ENCODE data around the gene CCDC134.
A peak's percentile ranks its signal among the peaks of the same experiment; 100 is the strongest.

The CCDC134 gene

DNA sequence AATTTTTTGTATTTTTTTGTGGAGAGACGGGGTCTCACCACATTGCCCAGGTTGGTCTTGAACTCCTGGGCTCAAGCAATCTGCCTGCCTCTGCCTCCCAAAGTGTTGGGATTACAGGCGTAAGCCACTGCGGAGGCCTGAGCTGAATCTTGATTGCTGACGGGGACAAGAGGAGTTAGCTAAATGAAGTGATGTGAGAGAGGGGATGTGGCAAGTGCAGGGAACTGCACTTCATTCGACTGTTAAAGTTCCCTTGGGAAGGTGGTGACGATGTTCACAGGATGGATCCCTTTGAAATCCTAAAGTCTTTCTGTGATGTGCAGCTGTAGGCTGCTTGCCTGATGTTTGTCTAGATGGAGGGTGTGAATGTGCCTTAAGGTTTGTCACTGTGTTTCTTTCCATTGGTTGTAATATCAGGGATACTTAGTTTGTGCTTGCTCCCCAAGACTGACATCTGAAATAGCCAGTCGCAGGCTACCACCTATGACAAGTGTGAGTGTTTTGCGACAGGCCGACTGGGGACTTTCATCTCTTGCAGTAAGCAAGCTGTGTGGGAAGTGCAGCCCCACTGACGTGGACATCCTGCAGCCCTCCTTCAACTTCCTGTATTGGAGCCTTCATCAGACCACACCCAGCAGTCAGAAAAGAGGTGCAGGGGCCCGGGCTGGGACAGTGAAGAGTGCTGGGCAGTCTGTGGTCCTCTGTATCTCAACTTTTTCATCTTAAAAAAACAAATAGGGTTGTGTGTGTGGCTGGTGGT lies 19.6 kb upstream of the CCDC134 start:
- no peak overlapping the region for H4K12ac ChIP-seq (ENCODE audit: low read depth, low read length)
- no peak overlapping the region for H4K8ac ChIP-seq (ENCODE audit: low read depth, low read length)
- H3K79me2 ChIP-seq (ENCODE audit: control insufficient read depth, insufficient read depth, low read length, poor library complexity): no peaks in the 10 kb centered on the region
- H3K18ac ChIP-seq (ENCODE audit: low read length): no peak overlapping the region
- DNase-seq: peak; percentile 26 to 42
- no peak overlapping the region for H2AK5ac ChIP-seq (ENCODE audit: low read length)
- no peak overlapping the region for H4K91ac ChIP-seq (ENCODE audit: low read depth, low read length)
- no peak overlapping the region for H3K4me2 ChIP-seq (ENCODE audit: low read length)
- H3K27ac ChIP-seq (ENCODE audit: low read depth, low read length): no peak overlapping the region
- WGBS (ENCODE audit: extremely low coverage, insufficient coverage, insufficient read length): no CpG with 5 or more reads among the region's 11 CpGs
- H2BK12ac ChIP-seq (ENCODE audit: low read length): no peak overlapping the region
- no peak overlapping the region for H2BK120ac ChIP-seq (ENCODE audit: insufficient read depth, low read length, poor library complexity)
- H3K36me3 ChIP-seq (ENCODE audit: control insufficient read depth in 1 of 2, insufficient read depth in 2 of 2, low read length in 2 of 2): no peaks in the 10 kb centered on the region
- no peaks in the 10 kb centered on the region for H3K4me1 ChIP-seq (ENCODE audit: control insufficient read depth in 1 of 2, insufficient read depth in 2 of 2, low read length in 2 of 2)
- H3K14ac ChIP-seq (ENCODE audit: low read length): no peak overlapping the region
- no peak overlapping the region for H3K9ac ChIP-seq (ENCODE audit: low read length)
- no peak overlapping the region for H2AFZ ChIP-seq (ENCODE audit: insufficient read depth, low read length, poor library complexity)
- no peaks in the 10 kb centered on the region for H3K79me1 ChIP-seq (ENCODE audit: low read length)
- no peaks in the 10 kb centered on the region for H3K9me3 ChIP-seq (ENCODE audit: insufficient read depth, low read depth, low read length)
- H3K23ac ChIP-seq (ENCODE audit: low read length): no peak overlapping the region
- H3K4ac ChIP-seq (ENCODE audit: low read depth, low read length): no peak overlapping the region
- H3K4me3 ChIP-seq (ENCODE audit: low read depth, low read length): no peak overlapping the region
- no peaks in the 10 kb centered on the region for H3K27me3 ChIP-seq (ENCODE audit: insufficient read depth, low read length)
- H2BK5ac ChIP-seq (ENCODE audit: low read depth, low read length, poor library complexity): no peak overlapping the region

- no peak overlapping the region for H2BK5ac ChIP-seq (ENCODE audit: low read depth, low read length, poor library complexity)
- H2AK5ac ChIP-seq (ENCODE audit: low read length): no peak overlapping the region
- no peak overlapping the region for H4K8ac ChIP-seq (ENCODE audit: low read depth, low read length)
- H4K12ac ChIP-seq (ENCODE audit: low read depth, low read length): no peak overlapping the region
- H2BK12ac ChIP-seq (ENCODE audit: low read length): no peak overlapping the region
- H3K18ac ChIP-seq (ENCODE audit: low read length): no peak overlapping the region
- H3K4me1 ChIP-seq (ENCODE audit: control insufficient read depth in 1 of 2, insufficient read depth in 2 of 2, low read length in 2 of 2): no peaks in the 10 kb centered on the region
- H3K36me3 ChIP-seq (ENCODE audit: control insufficient read depth in 1 of 2, insufficient read depth in 2 of 2, low read length in 2 of 2): no peaks in the 10 kb centered on the region
- no peaks in the 10 kb centered on the region for H3K79me2 ChIP-seq (ENCODE audit: control insufficient read depth, insufficient read depth, low read length, poor library complexity)
- H3K23ac ChIP-seq (ENCODE audit: low read length): no peak overlapping the region
- no peak overlapping the region for H3K14ac ChIP-seq (ENCODE audit: low read length)
- H3K9me3 ChIP-seq (ENCODE audit: insufficient read depth, low read depth, low read length): no peaks in the 10 kb centered on the region
- no peak overlapping the region for H3K4me2 ChIP-seq (ENCODE audit: low read length)
- no peak overlapping the region for H3K27ac ChIP-seq (ENCODE audit: low read depth, low read length)
- H3K9ac ChIP-seq (ENCODE audit: low read length): no peak overlapping the region
- no peak for DNase-seq
- no peak overlapping the region for H3K4ac ChIP-seq (ENCODE audit: low read depth, low read length)
- H4K91ac ChIP-seq (ENCODE audit: low read depth, low read length): no peak overlapping the region
- H3K27me3 ChIP-seq (ENCODE audit: insufficient read depth, low read length): no peaks in the 10 kb centered on the region
- H3K79me1 ChIP-seq (ENCODE audit: low read length): no peaks in the 10 kb centered on the region
- no peak overlapping the region for H3K4me3 ChIP-seq (ENCODE audit: low read depth, low read length)
- no peak overlapping the region for H2BK120ac ChIP-seq (ENCODE audit: insufficient read depth, low read length, poor library complexity)
- H2AFZ ChIP-seq (ENCODE audit: insufficient read depth, low read length, poor library complexity): no peak overlapping the region
- WGBS (ENCODE audit: extremely low coverage, insufficient coverage, insufficient read length): no CpG with 5 or more reads among the region's 1 CpG
Observed at GRCh38 chr22:41781507-41781906, 19.0 kb upstream of the CCDC134 start.

- H3K14ac ChIP-seq (ENCODE audit: low read length): no peak overlapping the region
- H4K8ac ChIP-seq (ENCODE audit: low read depth, low read length): no peak overlapping the region
- H2BK5ac ChIP-seq (ENCODE audit: low read depth, low read length, poor library complexity): no peak overlapping the region
- H2BK120ac ChIP-seq (ENCODE audit: insufficient read depth, low read length, poor library complexity): no peak overlapping the region
- no peak overlapping the region for H3K4ac ChIP-seq (ENCODE audit: low read depth, low read length)
- H4K12ac ChIP-seq (ENCODE audit: low read depth, low read length): no peak overlapping the region
- H3K9me3 ChIP-seq (ENCODE audit: insufficient read depth, low read depth, low read length): no peaks in the 10 kb centered on the region
- no CpG with 5 or more reads among the region's 6 CpGs for WGBS (ENCODE audit: extremely low coverage, insufficient coverage, insufficient read length)
- no peaks in the 10 kb centered on the region for H3K79me2 ChIP-seq (ENCODE audit: control insufficient read depth, insufficient read depth, low read length, poor library complexity)
- H3K4me2 ChIP-seq (ENCODE audit: low read length): no peak overlapping the region
- no peak overlapping the region for H3K18ac ChIP-seq (ENCODE audit: low read length)
- no peak for DNase-seq
- no peaks in the 10 kb centered on the region for H3K79me1 ChIP-seq (ENCODE audit: low read length)
- H3K36me3 ChIP-seq (ENCODE audit: control insufficient read depth in 1 of 2, insufficient read depth in 2 of 2, low read length in 2 of 2): no peaks in the 10 kb centered on the region
- no peaks in the 10 kb centered on the region for H3K4me1 ChIP-seq (ENCODE audit: control insufficient read depth in 1 of 2, insufficient read depth in 2 of 2, low read length in 2 of 2)
- H3K4me3 ChIP-seq (ENCODE audit: low read depth, low read length): no peak overlapping the region
- H3K27ac ChIP-seq (ENCODE audit: low read depth, low read length): no peak overlapping the region
- no peaks in the 10 kb centered on the region for H3K27me3 ChIP-seq (ENCODE audit: insufficient read depth, low read length)
- no peak overlapping the region for H2AK5ac ChIP-seq (ENCODE audit: low read length)
- H3K9ac ChIP-seq (ENCODE audit: low read length): no peak overlapping the region
- no peak overlapping the region for H3K23ac ChIP-seq (ENCODE audit: low read length)
- no peak overlapping the region for H2BK12ac ChIP-seq (ENCODE audit: low read length)
- H2AFZ ChIP-seq (ENCODE audit: insufficient read depth, low read length, poor library complexity): no peak overlapping the region
- no peak overlapping the region for H4K91ac ChIP-seq (ENCODE audit: low read depth, low read length)
Observed at GRCh38 chr22:41782316-41782715, 18.2 kb upstream of the CCDC134 start.

- no peak overlapping the region for H2AK5ac ChIP-seq (ENCODE audit: low read length)
- no peak overlapping the region for H4K91ac ChIP-seq (ENCODE audit: low read depth, low read length)
- no peaks in the 10 kb centered on the region for H3K4me1 ChIP-seq (ENCODE audit: control insufficient read depth in 1 of 2, insufficient read depth in 2 of 2, low read length in 2 of 2)
- no peak overlapping the region for H2AFZ ChIP-seq (ENCODE audit: insufficient read depth, low read length, poor library complexity)
- no peak overlapping the region for H2BK12ac ChIP-seq (ENCODE audit: low read length)
- H3K79me2 ChIP-seq (ENCODE audit: control insufficient read depth, insufficient read depth, low read length, poor library complexity): no peaks in the 10 kb centered on the region
- no peak for DNase-seq
- H4K8ac ChIP-seq (ENCODE audit: low read depth, low read length): no peak overlapping the region
- no peak overlapping the region for H2BK120ac ChIP-seq (ENCODE audit: insufficient read depth, low read length, poor library complexity)
- no peaks in the 10 kb centered on the region for H3K79me1 ChIP-seq (ENCODE audit: low read length)
- no peak overlapping the region for H3K18ac ChIP-seq (ENCODE audit: low read length)
- H3K23ac ChIP-seq (ENCODE audit: low read length): peak overlapping the region; percentile 46
- no peaks in the 10 kb centered on the region for H3K36me3 ChIP-seq (ENCODE audit: control insufficient read depth in 1 of 2, insufficient read depth in 2 of 2, low read length in 2 of 2)
- no peak overlapping the region for H3K4me2 ChIP-seq (ENCODE audit: low read length)
- H3K27ac ChIP-seq (ENCODE audit: low read depth, low read length): no peak overlapping the region
- no peak overlapping the region for H3K4me3 ChIP-seq (ENCODE audit: low read depth, low read length)
- no peaks in the 10 kb centered on the region for H3K9me3 ChIP-seq (ENCODE audit: insufficient read depth, low read depth, low read length)
- H3K14ac ChIP-seq (ENCODE audit: low read length): no peak overlapping the region
- H4K12ac ChIP-seq (ENCODE audit: low read depth, low read length): no peak overlapping the region
- WGBS (ENCODE audit: extremely low coverage, insufficient coverage, insufficient read length): no CpG with 5 or more reads among the region's 2 CpGs
- no peaks in the 10 kb centered on the region for H3K27me3 ChIP-seq (ENCODE audit: insufficient read depth, low read length)
- H3K9ac ChIP-seq (ENCODE audit: low read length): no peak overlapping the region
- no peak overlapping the region for H2BK5ac ChIP-seq (ENCODE audit: low read depth, low read length, poor library complexity)
- H3K4ac ChIP-seq (ENCODE audit: low read depth, low read length): no peak overlapping the region
Observed at GRCh38 chr22:41782751-41783150, 17.7 kb upstream of the CCDC134 start.

Measured in trophoblast cell (in vitro differentiated cells and primary cell).